HG03175 (cell line): ENCODE measurements around the gene GATC.
A peak's percentile ranks its signal among the peaks of the same experiment; 100 is the strongest.

Source experiments
- ATAC-seq: cut with Tn5 transposase; IDR thresholded peaks from one replicate; pipeline ENCODE4 v1.9.1; 2021; ENCODE audit warnings: mild to moderate bottlenecking, moderate library complexity; ENCODE audit not compliant: unreplicated experiment

GATC gene

DNA sequence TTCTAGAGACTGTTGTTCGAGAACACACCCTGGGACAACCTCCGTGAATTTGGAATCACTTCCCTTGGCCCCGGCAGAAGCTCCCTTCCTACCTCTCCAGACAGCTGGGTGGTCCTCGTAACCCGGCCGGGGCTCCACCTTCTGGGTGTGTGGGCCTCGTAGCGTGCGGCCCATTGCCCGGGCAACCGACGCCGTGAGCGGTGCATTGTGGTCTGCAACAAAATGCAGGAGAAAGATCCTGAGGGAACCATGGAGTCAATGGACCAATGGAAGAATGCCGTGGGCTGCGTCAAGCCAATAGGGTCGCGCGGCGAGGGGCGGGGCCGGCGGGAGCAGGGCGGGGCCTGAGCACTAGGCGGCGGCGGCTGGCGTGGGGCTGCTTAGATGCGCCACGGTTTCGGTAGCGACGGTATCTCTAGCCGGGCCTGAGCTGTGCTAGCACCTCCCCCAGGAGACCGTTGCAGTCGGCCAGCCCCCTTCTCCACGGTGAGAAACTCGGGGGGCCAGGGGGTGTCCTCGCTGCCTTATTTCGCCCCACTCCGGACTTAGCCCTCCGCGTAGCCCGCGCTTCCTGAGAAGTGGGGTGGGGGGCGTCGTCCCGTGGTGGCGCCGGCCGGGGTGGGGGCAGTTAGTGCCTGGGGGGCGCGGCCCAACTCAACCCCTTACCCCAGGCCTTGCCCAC lies 49.6 kb downstream of the GATC start, which contains the start of gene DYNLL1:
TSS of gene DYNLL1 (plus strand) at position 383 of the 682 bp plus-strand sequence. CDS start 309 bp downstream, outside the sequence.
- peak; percentile 93 for ATAC-seq

GRCh38 chr12:120496413-120497340 lies 50.4 kb downstream of the GATC start:
- ATAC-seq, result no peak

GRCh38 chr12:120497524-120498150 lies 51.4 kb downstream of the GATC start:
- ATAC-seq, result no peak

DNA sequence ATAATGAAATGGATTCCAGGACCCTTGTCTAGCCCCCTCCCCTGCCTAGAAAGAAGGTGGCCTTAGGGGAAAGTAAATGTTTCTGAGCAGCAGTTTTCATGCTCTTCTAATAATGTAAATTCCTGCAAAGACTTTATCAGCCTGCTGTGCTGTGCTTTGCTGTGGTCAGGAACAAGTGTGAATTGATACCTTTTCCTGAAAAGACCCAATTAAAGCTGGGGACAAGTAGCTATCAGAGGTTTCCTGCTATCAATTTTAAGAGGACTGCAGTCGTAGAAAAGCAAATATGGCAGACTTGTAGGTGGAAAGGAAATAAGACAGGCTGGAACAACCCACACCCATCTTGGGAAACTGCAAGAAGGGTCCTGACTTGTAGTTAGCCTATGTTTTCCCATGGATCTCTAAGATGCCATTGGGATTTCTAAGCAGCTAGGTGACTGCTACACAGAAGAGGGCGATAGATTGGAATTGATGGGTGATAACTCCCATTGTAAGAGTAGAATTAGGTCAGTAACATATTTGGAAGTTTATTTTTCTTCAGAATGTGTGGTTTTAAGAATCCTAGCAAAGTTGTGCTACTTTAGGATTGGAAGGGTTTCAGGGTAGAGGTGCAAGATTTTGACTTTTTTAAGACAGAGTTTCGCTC lies 52.7 kb downstream of the GATC start:
- no peak for ATAC-seq

DNA sequence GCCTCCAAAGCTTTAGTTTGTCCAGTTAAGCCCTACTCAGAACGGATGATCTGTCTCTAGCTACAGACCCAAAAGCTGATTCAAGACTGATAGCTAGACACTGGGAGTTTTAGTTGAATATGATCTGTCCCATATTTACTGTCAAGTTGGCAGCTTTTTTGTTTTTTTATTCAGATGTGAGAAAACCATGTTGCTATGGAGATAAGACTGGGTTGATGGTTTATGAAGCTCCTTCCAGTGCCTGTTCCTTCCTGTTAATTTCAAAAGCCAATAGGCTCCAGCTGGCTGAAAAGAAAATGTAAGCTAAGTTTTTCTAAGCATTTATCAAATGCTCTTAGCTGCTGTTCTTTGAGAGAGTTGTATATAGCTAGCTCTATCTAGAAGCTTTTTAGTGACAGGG lies 54.3 kb downstream of the GATC start:
- no peak for ATAC-seq

DNA sequence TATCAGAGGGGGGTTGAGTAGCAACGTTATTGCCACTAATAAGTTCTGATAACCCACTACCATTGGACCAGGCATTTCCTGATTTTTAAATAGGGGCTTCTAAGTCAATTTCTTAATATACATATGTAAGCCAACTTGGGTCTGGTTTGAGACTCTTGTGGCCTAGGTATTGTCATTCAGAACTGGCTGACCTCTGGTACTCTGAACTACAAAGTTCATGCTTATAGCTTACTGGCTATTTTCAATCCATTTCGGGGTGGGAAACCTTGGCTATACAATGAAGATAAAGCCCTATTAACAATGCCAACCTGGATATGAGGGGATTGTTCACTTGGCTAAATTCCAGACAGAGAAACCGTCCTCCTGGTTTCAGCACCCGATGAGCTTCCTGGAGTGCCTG lies 58.3 kb downstream of the GATC start:
- no peak for ATAC-seq

GRCh38 chr12:120508537-120508936 lies 62.3 kb downstream of the GATC start:
- ATAC-seq, result no peak
